ENCODE measurements around the gene DPP9.

- TF ChIP-seq CTCF (IDR thresholded peaks at IDR 0.05; ENCODE audit: insufficient read depth, low read length) (no peak), POLR2AphosphoS5 (IDR thresholded peaks at IDR 0.05; ENCODE audit: low read depth) (no peak)
Observed at GRCh38 chr19:4711211-4711610, 12.4 kb downstream of the DPP9 start.

Data from HL-60 (cell line).